KG1 (cell line): ENCODE measurements around the gene TBC1D24.
A peak's percentile ranks its signal among the peaks of the same experiment; 100 is the strongest.

ENCODE experiments used
- DNase-seq: peaks from one replicate; lab custom pipeline; 2025; lab: John Stamatoyannopoulos, UW

The TBC1D24 gene

DNA sequence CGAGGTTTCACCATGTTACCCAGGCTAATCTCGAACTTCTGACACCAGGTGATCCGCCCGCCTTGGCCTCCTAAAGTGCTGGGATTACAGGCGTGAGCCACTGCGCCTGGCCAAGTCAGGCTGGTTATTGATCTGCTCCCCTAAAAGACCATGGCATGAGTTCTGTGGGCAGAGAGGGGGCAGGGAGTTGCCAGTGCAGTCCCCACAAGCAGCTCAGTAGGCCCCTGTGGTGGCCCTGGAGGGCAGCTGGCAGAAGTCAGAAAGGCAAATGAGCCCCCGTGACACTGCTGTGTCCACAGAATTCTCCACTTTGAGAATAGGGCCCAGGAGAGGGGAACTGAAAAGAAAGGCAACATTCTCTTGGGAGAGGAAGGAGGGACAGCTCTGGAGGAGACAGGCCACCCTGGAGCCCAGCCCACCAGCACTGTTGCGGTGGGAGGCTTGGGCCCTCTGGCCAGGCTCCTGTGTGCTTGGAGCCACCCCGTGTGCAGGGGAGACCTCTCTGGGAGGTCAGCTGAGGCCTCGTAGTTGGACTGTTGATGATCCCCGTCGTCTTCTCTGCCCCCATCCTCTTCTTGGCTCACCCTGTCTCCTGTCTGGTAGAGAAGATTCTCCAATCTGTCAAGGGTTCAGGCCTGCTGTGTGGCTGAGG, 43.2 kb downstream of the TBC1D24 start:
- DNase-seq, result no peak

- no peak for DNase-seq
Observed at GRCh38 chr16:2518823-2519710, 44.1 kb downstream of the TBC1D24 start.

GRCh38 chr16:2519711-2520080, 44.8 kb downstream of the TBC1D24 start:
- DNase-seq, result no peak

- DNase-seq, result peak; percentile 39
Observed at GRCh38 chr16:2520097-2520783, 45.3 kb downstream of the TBC1D24 start, which contains the start of gene AMDHD2. Gene AMDHD2, plus strand, starts transcription at chr16:2520371. Its CDS starts 88 bp downstream, at chr16:2520459.

DNA sequence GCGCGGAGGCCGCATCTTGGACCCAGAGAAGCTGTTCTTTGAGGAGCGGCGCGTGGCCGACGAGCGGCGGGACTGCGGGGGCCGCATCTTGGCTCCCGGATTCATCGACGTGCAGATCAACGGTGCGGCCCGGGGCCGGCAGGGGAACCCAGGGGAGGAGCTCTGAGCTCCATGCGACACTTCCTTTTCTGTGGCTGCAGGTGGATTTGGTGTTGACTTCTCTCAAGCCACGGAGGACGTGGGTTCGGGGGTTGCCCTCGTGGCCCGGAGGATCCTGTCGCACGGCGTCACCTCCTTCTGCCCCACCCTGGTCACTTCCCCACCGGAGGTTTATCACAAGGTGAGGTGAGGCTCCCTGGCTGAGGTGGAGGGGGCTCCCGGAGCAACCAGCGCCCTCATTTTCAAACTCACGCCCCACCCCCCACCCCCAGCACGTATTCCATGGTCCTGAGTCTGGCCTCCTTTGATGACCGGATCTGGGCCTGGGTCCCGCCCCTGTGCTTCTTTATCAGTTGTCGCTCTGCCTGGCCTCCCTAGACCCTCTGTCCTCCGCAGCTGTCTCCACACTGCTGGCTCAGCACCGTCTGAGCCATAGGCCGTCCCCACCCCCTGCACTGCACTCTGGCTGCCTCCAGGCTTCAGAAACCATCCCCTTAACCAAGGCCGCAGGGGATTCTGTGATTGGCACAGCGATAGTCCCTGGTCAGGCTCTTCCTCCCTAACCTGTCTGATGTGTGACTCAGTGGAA, 46.0 kb downstream of the TBC1D24 start:
- DNase-seq, result no peak

DNA sequence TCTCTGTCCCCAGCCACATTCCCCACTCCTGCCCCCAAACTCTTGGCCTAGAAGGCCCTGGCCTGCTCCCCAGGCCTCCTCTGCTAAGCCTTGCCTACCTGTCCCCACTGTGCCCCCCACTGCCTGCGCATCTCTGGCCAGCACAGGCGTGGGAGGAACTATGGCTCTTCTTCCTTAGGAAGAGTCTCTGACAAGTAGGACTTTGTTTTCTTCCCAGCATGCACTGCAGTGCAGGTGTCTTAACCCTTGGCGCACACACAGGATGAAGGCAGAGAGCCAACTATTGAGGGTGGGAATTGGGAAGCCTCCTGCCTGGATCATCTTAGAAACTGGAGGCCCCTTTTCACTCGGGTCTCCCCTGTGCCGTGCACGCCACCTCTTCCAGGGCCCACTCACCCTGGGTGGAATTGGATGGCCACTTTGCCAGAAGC, 48.9 kb downstream of the TBC1D24 start:
- DNase-seq, result no peak

GRCh38 chr16:2524339-2524938, 49.5 kb downstream of the TBC1D24 start:
- no peak for DNase-seq

GRCh38 chr16:2526135-2526534, 51.2 kb downstream of the TBC1D24 start:
- DNase-seq, result no peak

- DNase-seq, result no peak
Observed at GRCh38 chr16:2527071-2527783, 52.3 kb downstream of the TBC1D24 start.

DNA sequence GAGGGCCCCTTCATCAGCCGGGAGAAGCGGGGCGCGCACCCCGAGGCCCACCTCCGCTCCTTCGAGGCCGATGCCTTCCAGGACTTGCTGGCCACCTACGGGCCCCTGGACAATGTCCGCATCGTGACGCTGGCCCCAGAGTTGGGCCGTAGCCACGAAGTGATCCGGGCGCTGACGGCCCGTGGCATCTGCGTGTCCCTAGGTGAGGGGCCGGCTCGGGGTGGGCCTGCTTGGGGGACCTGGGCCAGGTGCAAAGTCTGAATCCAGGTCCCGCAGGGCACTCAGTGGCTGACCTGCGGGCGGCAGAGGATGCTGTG, 52.8 kb downstream of the TBC1D24 start:
- DNase-seq, result no peak

GRCh38 chr16:2528161-2529060, 53.5 kb downstream of the TBC1D24 start:
- no peak for DNase-seq

GRCh38 chr16:2529061-2529931, 54.4 kb downstream of the TBC1D24 start:
- DNase-seq, result no peak

- DNase-seq, result no peak
Observed at GRCh38 chr16:2529961-2530628, 55.2 kb downstream of the TBC1D24 start.

DNA sequence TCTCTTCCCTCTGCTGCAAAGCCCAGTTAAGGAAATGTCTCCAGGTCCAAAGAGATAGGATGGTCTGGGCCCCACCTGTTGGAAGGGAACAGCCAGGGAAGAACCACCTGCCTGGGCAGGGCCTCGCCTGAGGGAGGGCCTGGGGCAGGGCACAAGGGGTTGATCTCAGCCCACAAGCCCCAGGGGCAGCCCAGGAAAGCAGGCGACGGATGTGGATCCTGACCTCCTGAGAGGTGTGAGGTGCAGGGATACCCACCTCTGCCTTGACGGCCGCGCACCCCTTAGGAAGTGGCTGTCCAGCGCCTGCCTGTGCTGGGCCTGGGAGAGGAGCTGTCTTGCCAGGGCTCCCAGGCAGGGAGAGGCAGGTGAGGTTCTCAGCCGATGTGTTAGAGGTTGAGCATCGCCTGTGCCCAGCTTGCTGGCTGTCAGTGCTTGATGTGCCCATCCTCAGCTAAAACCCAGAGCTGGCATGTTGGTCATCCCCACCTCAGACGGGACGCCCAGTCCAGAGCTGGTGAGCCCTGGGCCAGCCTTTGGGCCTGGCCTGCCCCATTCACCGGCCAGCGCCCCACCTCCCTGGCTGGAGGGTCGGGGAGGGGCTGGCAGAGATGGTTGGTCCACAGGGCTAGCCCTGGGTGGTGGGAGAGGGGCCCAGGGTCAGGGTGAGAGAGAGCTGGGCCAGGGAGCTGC, 55.8 kb downstream of the TBC1D24 start:
- DNase-seq, result no peak

DNA sequence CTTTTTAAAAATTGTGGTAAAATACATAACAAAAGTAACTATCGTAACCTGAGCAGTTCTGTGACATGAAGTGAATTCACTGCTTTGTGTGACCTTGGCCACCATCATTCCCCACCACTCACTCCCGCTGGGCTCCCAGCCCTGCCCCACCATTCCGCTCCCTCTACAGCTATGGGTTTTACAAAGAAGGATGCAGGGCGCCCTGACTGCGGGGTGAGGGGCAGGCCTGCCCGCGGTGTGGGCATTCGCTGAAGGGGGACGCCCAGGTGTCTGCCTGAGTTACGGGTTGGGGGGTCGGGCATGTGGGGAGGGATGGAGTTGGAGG, 56.4 kb downstream of the TBC1D24 start, which contains the start of gene CEMP1:
TSS of gene CEMP1 (minus strand) at position 38 of the 325 bp plus-strand sequence. CDS start 335 bp downstream, outside the sequence.
- no peak for DNase-seq

DNA sequence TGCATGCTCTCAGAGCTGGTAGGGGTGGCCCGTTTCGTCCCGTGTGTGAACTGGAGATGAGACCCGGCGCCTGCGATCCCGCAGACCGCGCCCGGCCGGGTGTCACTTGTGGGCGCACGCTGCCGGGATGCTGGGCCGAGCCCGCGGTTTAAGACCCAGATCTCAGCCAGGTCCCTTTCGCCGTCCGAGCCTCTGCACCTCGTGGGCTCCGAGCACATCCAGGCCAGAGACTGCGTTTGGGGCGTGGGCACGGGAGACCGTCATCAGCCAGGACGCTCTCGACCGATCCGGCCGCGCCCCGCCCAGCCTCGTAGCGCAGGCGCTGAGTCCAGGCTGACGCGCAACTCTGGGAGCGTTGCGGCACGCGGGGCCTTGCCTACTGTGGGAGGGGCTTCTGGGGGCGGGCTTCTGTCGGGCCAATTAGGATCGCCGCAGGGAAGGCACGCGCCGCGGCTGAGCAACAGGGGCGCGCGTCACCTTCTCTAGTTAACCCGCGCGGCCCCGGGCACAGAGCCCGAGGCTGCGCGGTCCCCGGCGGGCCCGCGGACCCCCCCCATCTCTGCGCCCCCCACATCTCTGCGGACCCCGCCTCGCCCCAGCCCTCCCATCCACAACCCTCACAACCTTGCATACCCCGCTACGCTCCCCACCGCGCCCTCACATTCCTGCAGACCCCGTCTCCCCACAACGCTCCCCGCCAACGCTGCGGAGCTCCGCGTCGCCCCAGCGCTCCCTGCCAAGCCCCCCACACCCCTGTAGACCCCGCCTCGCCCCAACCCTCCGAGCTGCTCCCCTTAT, 57.0 kb downstream of the TBC1D24 start:
- DNase-seq, result peak; percentile 89
